ENCODE results near the gene ENPEP. TPM values are rescaled to one million over a fixed set of nuclear protein-coding genes. Genes with fewer than 3 reads are reported as not detected.

ENPEP gene
- total RNA-seq, 1 experiment from 2014 or later = 0.33 TPM

- CTCF ChIA-PET = no interaction called here
- Mint-ChIP-seq H3K4me3 (no peak overlapping the region), H3K4me1 (peaks cover 14% of the 10 kb centered on the region), H3K27ac (no peak overlapping the region), H3K27me3 (ENCODE audit: low read depth) (peaks cover 29% of the 10 kb centered on the region), H3K9me3 (peaks cover under 1% of the 10 kb centered on the region), H3K36me3 (peaks cover 2% of the 10 kb centered on the region)
- TF ChIP-seq FOXP1 (CRISPR knock-in tag; IDR thresholded peaks at IDR 0.05; ENCODE audit: borderline replicate concordance) = no peak
- no peak for TF ChIP-seq PRRX2 (CRISPR knock-in tag; IDR thresholded peaks at IDR 0.05)
- no peak for TF ChIP-seq SOX15 (CRISPR knock-in tag; IDR thresholded peaks at IDR 0.05)
- TF ChIP-seq E2F5 (CRISPR knock-in tag; IDR thresholded peaks at IDR 0.05) = no peak
- TF ChIP-seq CREM (CRISPR knock-in tag; IDR thresholded peaks at IDR 0.05) = no peak
- TF ChIP-seq TCF7 (CRISPR knock-in tag; IDR thresholded peaks at IDR 0.05; ENCODE audit: low read depth) = no peak
- TF ChIP-seq ESRRA (CRISPR knock-in tag; IDR thresholded peaks at IDR 0.05; ENCODE audit: borderline replicate concordance) = no peak
- TF ChIP-seq ARID4B (CRISPR knock-in tag; IDR thresholded peaks at IDR 0.05; ENCODE audit: borderline replicate concordance) = no peak
- TF ChIP-seq KAT7 (CRISPR knock-in tag; IDR thresholded peaks at IDR 0.05; ENCODE audit: borderline replicate concordance) = no peak
- no peak for TF ChIP-seq MLX (CRISPR knock-in tag; IDR thresholded peaks at IDR 0.05)
- TF ChIP-seq ZNF396 (CRISPR knock-in tag; IDR thresholded peaks at IDR 0.05; ENCODE audit: borderline replicate concordance) = no peak
- TF ChIP-seq PRDM15 (CRISPR knock-in tag; IDR thresholded peaks at IDR 0.05) = no peak
- ATAC-seq (no peak), DNase-seq (ENCODE audit: low spot score) (no peak)
- POLR2A ChIA-PET = interaction anchor here (0.6 kb wide), 1 partner anchor 8 kb away, joined by 3 read pairs; no protein-coding TSS in a partner anchor
Measured at GRCh38 chr4:110605077-110605476, 129.1 kb downstream of the ENPEP start.

- no peaks in the 10 kb centered on the region for H3K9me3 Mint-ChIP-seq
- peaks cover 70% of the 10 kb centered on the region for H3K27me3 Mint-ChIP-seq (ENCODE audit: low read depth)
- TF ChIP-seq CREM (CRISPR knock-in tag; IDR thresholded peaks at IDR 0.05) = no peak
- no peak for TF ChIP-seq NFATC4 (CRISPR knock-in tag; IDR thresholded peaks at IDR 0.05)
- no peak for TF ChIP-seq ZNF263 (CRISPR knock-in tag; IDR thresholded peaks at IDR 0.05; ENCODE audit: low read depth)
- no peak for TF ChIP-seq ZNF281 (CRISPR knock-in tag; IDR thresholded peaks at IDR 0.05)
- no peak for TF ChIP-seq ZBTB43 (CRISPR knock-in tag; IDR thresholded peaks at IDR 0.05)
- no peak for TF ChIP-seq KAT7 (CRISPR knock-in tag; IDR thresholded peaks at IDR 0.05; ENCODE audit: borderline replicate concordance)
- TF ChIP-seq NR3C1 (CRISPR knock-in tag; conservative IDR thresholded peaks at IDR 0.05; ENCODE audit: low read depth) = no peak
- TF ChIP-seq GABPB1 (CRISPR knock-in tag; IDR thresholded peaks at IDR 0.05) = no peak
- TF ChIP-seq MAX (CRISPR knock-in tag; IDR thresholded peaks at IDR 0.05) = no peak
- peaks cover 2% of the 10 kb centered on the region for H3K36me3 Mint-ChIP-seq
- no peak overlapping the region for H3K4me3 Mint-ChIP-seq
- peaks cover 49% of the 10 kb centered on the region for H3K4me1 Mint-ChIP-seq
- no peak overlapping the region for H3K27ac Mint-ChIP-seq
- ATAC-seq (peak; percentile 29), DNase-seq (ENCODE audit: low spot score) (no peak)
- POLR2A ChIA-PET = no interaction called here
- CTCF ChIA-PET = no interaction called here
Measured at GRCh38 chr4:110609044-110609750, 133.2 kb downstream of the ENPEP start.

Measured in WTC11 (cell line).